Endothelial cell of umbilical vein (primary cell): ENCODE data around the gene USP36. TPM values are rescaled to one million over a fixed set of nuclear protein-coding genes. Genes with fewer than 3 reads are reported as not detected.

ENCODE experiments used
- BruUV-seq: library from RNA; stranded (reverse); fragments of 400-500 nt; replicated peaks from 2 replicates; lab custom pipeline; 2021; lab: Mats Ljungman, UMichigan
- CTCF ChIA-PET: fragments of 300-600, 350-600 bp; sonication (Branson Sonifier 250); formaldehyde crosslinking; loops from one replicate; lab custom pipeline; 2021; ENCODE audit warnings: antibody characterized with exemption, inconsistent platforms; lab: Charles Lee
- POLR2A ChIA-PET: fragments of 300-600, 350-600 bp; sonication (Branson Sonifier 250); formaldehyde crosslinking; loops from one replicate; lab custom pipeline; 2021; ENCODE audit warnings: antibody characterized with exemption, inconsistent platforms; lab: Charles Lee
- DNase-seq: peaks from one replicate; pipeline ENCODE4 v3.0.0-alpha.2; 2011; ENCODE audit warnings: low read depth, low spot score
- FAIRE-seq: peaks from 2 replicates; lab custom pipeline; 2011; peaks lifted over from hg19 to GRCh38; lab: Jason Lieb, UNC
- H2AFZ ChIP-seq: 2 replicates; pipeline ENCODE4 v1.6.0; 2012; ENCODE audit warnings: low read depth, low read length, control low read depth, inconsistent platforms
- H3K27ac ChIP-seq: 2 replicates; pipeline ENCODE4 v1.5.1; 2011; ENCODE audit warnings: low read depth, mild to moderate bottlenecking, control low read depth, low read length, moderate library complexity; ENCODE audit not compliant: insufficient read depth
- H3K27me3 ChIP-seq, 2 experiments: 2 replicates each; pipeline versions ENCODE4 v1.6.0 to v1.6.1; 2011; ENCODE audit warnings: low read length in 2 of 2, mixed read lengths in 1 of 2; ENCODE audit not compliant: control insufficient read depth in 2 of 2, insufficient read depth in 2 of 2
- H3K36me3 ChIP-seq, 2 experiments: 2 replicates in 1 of 2; 3 replicates in 1 of 2; pipeline ENCODE4 v1.5.1; 2011; ENCODE audit warnings: low read length in 2 of 2, mild to moderate bottlenecking in 1 of 2, moderate library complexity in 1 of 2; ENCODE audit not compliant: control insufficient read depth in 2 of 2, insufficient read depth in 2 of 2; ENCODE audit errors: extremely low read depth in 1 of 2
- H3K4me1 ChIP-seq: 3 replicates; pipeline ENCODE4 v1.5.1; 2011; ENCODE audit warnings: mild to moderate bottlenecking, low read length; ENCODE audit not compliant: control insufficient read depth, insufficient read depth; ENCODE audit errors: extremely low read depth
- H3K4me2 ChIP-seq: 2 replicates; pipeline ENCODE4 v1.6.1; 2011; ENCODE audit warnings: low read length, control low read depth, mixed read lengths; ENCODE audit not compliant: insufficient read depth
- H3K4me3 ChIP-seq, 3 experiments: fragments of 200-600 bp in 1 of 3; sonication (generic), shearing (Covaris generic) in 1 of 3; replicated peaks in 1 of 3; 2 replicates each; pipeline ENCODE4 v1.5.1; 2011 to 2016; ENCODE audit warnings: control low read depth in 3 of 3, low read length in 3 of 3, mild to moderate bottlenecking in 2 of 3, inconsistent platforms in 1 of 3, low read depth in 1 of 3, moderate library complexity in 1 of 3; ENCODE audit not compliant: insufficient read depth in 1 of 3
- H3K79me2 ChIP-seq: 2 replicates; pipeline ENCODE4 v1.6.0; 2012; ENCODE audit warnings: low read length, inconsistent platforms; ENCODE audit not compliant: control insufficient read depth, insufficient read depth
- H3K9ac ChIP-seq: replicated peaks from 2 replicates; pipeline ENCODE3; 2011; ENCODE audit warnings: low read length, control low read depth; ENCODE audit not compliant: insufficient read depth; ENCODE audit errors: extremely low read depth
- H3K9me1 ChIP-seq: replicated peaks from 3 replicates; pipeline ENCODE4 v1.6.0; 2011; ENCODE audit warnings: mild to moderate bottlenecking, low read length; ENCODE audit not compliant: control insufficient read depth, insufficient read depth; ENCODE audit errors: extremely low read depth
- H3K9me3 ChIP-seq: replicated peaks from 2 replicates; pipeline ENCODE4 v1.5.1; 2012; ENCODE audit warnings: low read length, inconsistent platforms; ENCODE audit not compliant: control insufficient read depth, insufficient read depth
- H4K20me1 ChIP-seq: replicated peaks from 2 replicates; pipeline ENCODE3; 2011; ENCODE audit warnings: mild to moderate bottlenecking, low read length; ENCODE audit not compliant: control insufficient read depth, insufficient read depth; ENCODE audit errors: extremely low read depth
- CTCF ChIP-seq, 2 donors: IDR thresholded peaks; 1 replicate in 1 of 2; 2 replicates in 1 of 2; pipeline ENCODE4 v1.5.1; 2011; ENCODE audit warnings: low read length in 2 of 2, mild to moderate bottlenecking in 2 of 2, moderate library complexity in 2 of 2, control low read depth in 1 of 2, inconsistent platforms in 1 of 2, low read depth in 1 of 2; ENCODE audit not compliant: insufficient read depth in 1 of 2; ENCODE audit errors: extremely low read depth in 1 of 2
- EZH2 ChIP-seq: IDR thresholded peaks from 2 replicates; pipeline ENCODE4 v1.6.1; 2012; ENCODE audit warnings: borderline replicate concordance, low read depth, mild to moderate bottlenecking, moderate library complexity, low read length, inconsistent platforms; ENCODE audit not compliant: severe bottlenecking
- FOS ChIP-seq: IDR thresholded peaks from 2 replicates; pipeline ENCODE4 v1.6.1; 2011; ENCODE audit warnings: mild to moderate bottlenecking, low read length, moderate library complexity, borderline replicate concordance; ENCODE audit not compliant: insufficient read depth
- GATA2 ChIP-seq: IDR thresholded peaks from 2 replicates; pipeline ENCODE4 v1.7.0; 2011; ENCODE audit warnings: low read depth, mild to moderate bottlenecking, moderate library complexity, mixed read lengths, low read length; ENCODE audit not compliant: insufficient read length, insufficient read depth
- JUN ChIP-seq: IDR thresholded peaks from 2 replicates; pipeline ENCODE4 v1.6.1; 2011; ENCODE audit warnings: borderline replicate concordance, low read depth; ENCODE audit not compliant: insufficient read length, insufficient read depth
- MYC ChIP-seq: IDR thresholded peaks from one replicate; pipeline ENCODE4 v1.6.1; 2011; ENCODE audit warnings: mild to moderate bottlenecking, low read depth, low read length
- POLR2A ChIP-seq: IDR thresholded peaks from 2 replicates; pipeline ENCODE4 v1.6.1; 2012; ENCODE audit warnings: low read depth, mild to moderate bottlenecking, control low read depth, low read length
- POLR2AphosphoS5 ChIP-seq: IDR thresholded peaks from 2 replicates; pipeline ENCODE4 v1.6.1; 2012; ENCODE audit warnings: low read depth, mild to moderate bottlenecking, control low read depth, low read length, moderate library complexity; ENCODE audit not compliant: insufficient read depth
- dilution Hi-C: fragments of 300-500 bp; cut with MboI; formaldehyde crosslinking; loops from one replicate; pipeline ENCODE4 v1.15.0; 2019; ENCODE audit warnings: low sequenced_read_pairs; ENCODE audit not compliant: extremely low pct_ligation_motif_present
- intact Hi-C: fragments of 100-400 bp; cut with micrococcal nuclease; formaldehyde crosslinking; loops from one replicate; pipeline ENCODE4 v1.10.0; 2022
- polyA plus RNA-seq, 4 experiments: library from polyadenylated mRNA; depleted of rRNA in 3 of 4; stranded (reverse) in 3 of 4; unstranded in 1 of 4; fragments of >200 nt; gene quantifications; 2 replicates each; pipeline versions ENCODE4 v1.2.1 to v1.2.3, GENCODE V29; 2011 to 2012; ENCODE audit warnings: missing spikeins in 1 of 4
- total RNA-seq: library from RNA; stranded (reverse); gene quantifications from 2 replicates; pipeline ENCODE4 v1.2.3, GENCODE V29; 2021
- TF ChIP-seq, protein P1 (sequence below): IDR thresholded peaks from 2 replicates; pipeline ENCODE4 v1.6.1; 2011; ENCODE audit not compliant: insufficient read depth, insufficient read length

The USP36 gene
- total and polyA plus RNA-seq, 2 donors (not counting 3 experiments of a cell fraction or from before 2014, with no cell fraction given): 29.8 to 46.6 TPM

DNA sequence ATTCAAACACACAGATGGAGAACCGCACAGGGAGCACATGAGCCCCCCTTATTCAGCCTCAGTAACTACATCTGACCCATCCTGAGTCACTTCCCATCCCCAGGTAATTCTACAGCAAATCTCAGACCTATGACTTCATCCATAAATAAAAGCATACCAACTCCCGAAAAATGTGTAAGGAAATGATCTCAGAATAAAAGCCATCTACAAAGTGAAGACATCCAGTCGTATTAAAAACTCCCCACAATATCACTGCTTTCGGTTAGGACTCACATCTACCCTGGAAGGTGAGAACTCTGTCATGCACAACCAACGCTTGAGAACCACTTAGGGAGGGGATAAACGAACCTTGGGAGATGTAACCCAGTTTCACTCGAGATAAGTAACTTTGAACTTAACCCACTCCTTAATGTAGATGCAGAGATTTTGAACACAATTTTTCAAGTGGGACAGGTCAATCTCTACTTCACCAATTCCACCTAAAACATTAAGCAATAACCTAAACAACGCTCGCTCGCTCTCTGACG, 1.3 kb downstream of the USP36 start:
- H3K4me3 ChIP-seq: peak overlapping the region in 2 of 3 experiments; percentile 68 to 72
- H3K4me1 ChIP-seq: peaks cover 16% of the 10 kb centered on the region
- CTCF ChIA-PET: no interaction called here
- FAIRE-seq (peak; percentile 74), DNase-seq (peak; percentile 44)
- peak overlapping the region; percentile 87 for H3K9ac ChIP-seq
- dilution Hi-C loops (no loop called here), intact Hi-C loops (no loop called here)
- peaks cover 12 to 27% of the 10 kb centered on the region in 2 experiments for H3K36me3 ChIP-seq
- H3K27me3 ChIP-seq: no peaks in the 10 kb centered on the region
- H3K79me2 ChIP-seq: peaks cover 31% of the 10 kb centered on the region
- peak; percentile 54 for TF ChIP-seq POLR2A
- TF ChIP-seq MYC: no peak
- peak; percentile 40 for TF ChIP-seq JUN
- peak; percentile 50 for TF ChIP-seq FOS
- H4K20me1 ChIP-seq: no peaks in the 10 kb centered on the region
- BruUV-seq: TSS peak; percentile 19
- H3K9me3 ChIP-seq: no peaks in the 10 kb centered on the region
- H3K4me2 ChIP-seq: peak overlapping the region; percentile 89
- POLR2A ChIA-PET: no interaction called here
- no peak overlapping the region for H2AFZ ChIP-seq
- H3K27ac ChIP-seq: peak overlapping the region; percentile 81
- H3K9me1 ChIP-seq: no peaks in the 10 kb centered on the region

GRCh38 chr17:78838574-78839005, 2.0 kb downstream of the USP36 start:
- TF ChIP-seq JUN (no peak), POLR2A (no peak), CTCF (IDR thresholded peaks at IDR 0.05; ENCODE audit: extremely low read depth in 1 of 2, insufficient read depth in 1 of 2, low read depth in 1 of 2, low read length in 2 of 2) (no peak), GATA2 (no peak), POLR2AphosphoS5 (no peak), FOS (no peak), EZH2 (no peak), MYC (no peak)
- TF ChIP-seq, protein P1, sequence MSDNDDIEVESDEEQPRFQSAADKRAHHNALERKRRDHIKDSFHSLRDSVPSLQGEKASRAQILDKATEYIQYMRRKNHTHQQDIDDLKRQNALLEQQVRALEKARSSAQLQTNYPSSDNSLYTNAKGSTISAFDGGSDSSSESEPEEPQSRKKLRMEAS: no peak
- FAIRE-seq (no peak), DNase-seq (no peak)
- intact Hi-C loops: no loop called here
- Histone ChIP-seq H3K9me1 (no peaks in the 10 kb centered on the region), H3K4me1 (peaks cover 16% of the 10 kb centered on the region), H2AFZ (no peak overlapping the region), H3K9me3 (no peaks in the 10 kb centered on the region), H3K36me3 (peaks cover 12 to 27% of the 10 kb centered on the region in 2 experiments), H3K9ac (no peak overlapping the region), H3K79me2 (peaks cover 31% of the 10 kb centered on the region), H3K27ac (peak overlapping the region; percentile 81), H3K4me3 (no peak overlapping the region), H3K4me2 (no peak overlapping the region), H3K27me3 (no peaks in the 10 kb centered on the region), H4K20me1 (no peaks in the 10 kb centered on the region)
- dilution Hi-C loops: no loop called here
- BruUV-seq: no TSS peak
- POLR2A ChIA-PET: no interaction called here
- CTCF ChIA-PET: no interaction called here
